HTR-8/SVneo (cell line): Measurements from ENCODE around the gene OR52D1.
A peak's percentile ranks its signal among the peaks of the same experiment; 100 is the strongest.

ENCODE experiments used
- DNase-seq: peaks from one replicate; pipeline ENCODE4 v3.0.0; 2011; ENCODE audit warnings: low spot score, mixed read lengths; ENCODE audit not compliant: insufficient read length
- FAIRE-seq: peaks from 2 replicates; lab custom pipeline; 2011; peaks lifted over from hg19 to GRCh38; lab: Jason Lieb, UNC

The OR52D1 gene

DNA sequence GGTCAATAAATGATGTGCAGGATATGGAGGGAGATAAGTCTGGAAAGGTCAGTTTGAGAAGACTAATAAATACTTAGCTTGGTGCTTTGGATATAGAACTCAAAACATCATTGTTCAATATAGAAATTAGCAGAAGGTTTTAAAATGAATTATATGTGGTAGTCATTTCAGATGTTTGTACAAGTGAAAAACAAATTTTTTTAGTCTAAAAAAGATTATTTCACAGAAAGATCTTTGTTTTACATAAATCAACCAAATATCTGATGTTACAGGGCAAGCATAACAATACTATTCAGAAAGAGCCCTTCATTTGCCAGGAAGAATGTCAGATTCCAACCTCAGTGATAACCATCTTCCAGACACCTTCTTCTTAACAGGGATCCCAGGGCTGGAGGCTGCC, at the start of gene OR52D1:
TSS of gene OR52D1 (plus strand) at position 301 of the 400 bp plus-strand sequence. CDS start at position 323, 22 bp downstream.
- FAIRE-seq (no peak), DNase-seq (no peak)

DNA sequence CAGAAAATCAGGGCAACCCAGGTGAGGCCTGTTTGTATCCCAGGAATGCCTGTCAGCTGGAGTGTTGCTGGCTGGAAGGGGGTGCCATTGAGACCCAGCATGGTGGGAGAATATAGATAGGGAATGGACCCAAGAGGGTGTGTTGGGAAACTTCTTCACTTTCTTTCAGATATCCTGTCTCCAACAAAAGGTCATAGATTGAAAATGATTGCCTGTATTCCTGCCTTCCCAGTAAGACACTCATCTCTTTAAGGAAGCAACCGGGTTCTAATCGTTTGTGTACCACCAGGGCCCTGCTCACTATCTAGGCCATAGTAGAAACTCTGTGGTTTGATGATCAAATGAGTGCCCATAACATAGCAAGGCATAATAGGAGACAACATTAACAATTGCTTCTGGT, 47.1 kb upstream of the OR52D1 start, which contains the start of gene OR51I1:
TSS of gene OR51I1 (minus strand) at position 101 of the 400 bp plus-strand sequence. CDS start at position 101, 0 bp downstream.
- DNase-seq: no peak
- FAIRE-seq: no peak

DNA sequence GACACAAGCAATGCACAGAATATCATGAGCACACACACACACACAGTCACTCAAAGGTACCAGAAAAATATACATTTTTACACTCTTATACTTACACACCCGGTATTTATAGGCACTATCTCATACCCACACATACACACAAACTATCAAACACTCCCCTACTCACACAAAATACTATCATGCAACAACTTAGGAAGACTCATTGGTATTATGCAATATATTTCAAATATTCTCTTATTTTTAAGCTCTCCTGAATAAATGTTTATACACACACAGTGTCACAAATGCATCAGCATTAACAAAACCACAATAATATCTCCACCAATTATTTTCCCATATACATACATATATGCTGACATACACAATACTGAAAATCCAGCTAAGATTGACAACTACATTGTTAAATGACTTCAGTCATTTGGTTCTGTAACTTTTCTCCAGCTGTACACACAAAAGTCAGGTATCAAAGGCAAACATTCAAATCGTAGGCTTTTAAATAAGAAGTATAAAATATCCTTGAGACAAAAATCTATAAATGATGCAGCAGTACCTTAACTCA, 44.6 kb upstream of the OR52D1 start:
- FAIRE-seq (no peak), DNase-seq (no peak)

- DNase-seq (no peak), FAIRE-seq (no peak)
Observed at GRCh38 chr11:5449023-5449422, 39.5 kb upstream of the OR52D1 start, which contains the start of gene OR51I2. OR51I2 (plus strand) TSS chr11:5449323; CDS start chr11:5453489, 4,166 bp downstream.

- DNase-seq (no peak), FAIRE-seq (no peak)
Observed at GRCh38 chr11:5449432-5449831, 39.1 kb upstream of the OR52D1 start.

GRCh38 chr11:5460983-5461621, 27.4 kb upstream of the OR52D1 start:
- FAIRE-seq: no peak

DNA sequence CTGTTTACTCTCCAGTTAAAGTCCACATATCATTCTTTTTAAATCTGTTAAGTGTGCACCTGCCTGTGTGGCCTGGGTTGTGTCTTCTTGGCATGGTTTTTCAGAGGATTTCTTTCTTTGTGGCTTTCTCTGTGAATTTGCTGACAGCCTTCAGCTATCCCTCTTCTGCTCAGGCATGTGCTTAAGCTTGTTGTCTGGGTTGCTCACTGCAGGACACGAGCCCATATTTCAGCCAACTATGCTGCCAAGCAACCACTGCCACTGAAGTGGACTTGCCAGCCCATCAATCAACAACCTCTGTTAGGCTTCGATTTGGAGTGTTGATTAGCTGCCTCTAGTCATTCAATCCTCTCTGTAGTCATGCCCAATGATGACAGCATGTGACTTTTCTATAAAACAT, 21.0 kb upstream of the OR52D1 start:
- no peak for DNase-seq
- FAIRE-seq: no peak

More at GRCh38 chr11:5460983-5461621, 27.4 kb upstream of the OR52D1 start:
- no peak for DNase-seq

GRCh38 chr11:5473921-5474320, 14.6 kb upstream of the OR52D1 start:
- FAIRE-seq (no peak), DNase-seq (no peak)

DNA sequence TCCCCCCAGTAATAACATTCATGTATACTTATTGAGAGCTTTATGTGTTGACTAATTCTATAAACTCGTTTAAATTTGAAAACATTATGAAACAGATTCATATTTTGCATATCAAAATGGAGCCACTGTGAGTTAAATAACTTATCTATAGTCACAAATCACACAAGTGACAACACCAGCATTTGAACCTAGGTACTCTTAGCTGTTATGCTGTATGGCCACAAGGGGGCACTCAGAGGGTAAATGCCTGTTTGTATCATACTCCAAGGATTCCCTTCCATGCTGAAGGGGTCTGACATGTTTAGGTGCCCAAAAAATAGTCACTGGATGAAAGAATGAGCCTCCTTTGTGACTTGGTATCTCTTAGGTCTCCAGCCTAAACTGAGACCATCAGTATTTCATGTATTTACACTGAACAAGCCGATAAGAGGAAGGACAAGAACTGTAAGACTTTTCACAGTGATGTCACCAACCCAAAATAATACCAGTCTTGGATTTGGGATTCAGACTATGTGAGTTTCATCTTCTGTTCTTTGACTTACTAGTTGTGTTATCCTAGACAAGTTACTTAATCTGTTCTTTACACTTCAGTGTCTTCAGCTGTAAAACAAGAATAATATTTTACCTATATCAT, 12.2 kb upstream of the OR52D1 start:
- FAIRE-seq: no peak
- DNase-seq: peak; percentile 39

DNA sequence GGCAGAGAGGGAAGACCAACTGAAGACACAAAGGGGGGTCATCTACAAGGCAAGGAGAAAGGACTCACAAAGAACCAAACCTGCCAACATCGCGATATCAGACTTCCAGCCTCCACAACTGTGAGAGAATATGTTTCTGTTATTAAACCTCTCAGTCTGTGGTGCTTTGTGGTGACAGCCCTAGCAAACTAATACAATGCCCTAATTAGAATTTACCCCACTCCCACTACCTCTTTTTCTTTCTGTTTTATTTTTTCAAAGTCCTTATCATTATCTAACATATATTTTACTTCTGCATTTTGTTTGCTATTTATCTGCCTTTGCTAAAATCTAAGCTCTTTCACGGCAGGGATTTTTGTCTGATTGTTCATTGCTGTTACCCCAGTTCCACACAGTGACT, 2.5 kb upstream of the OR52D1 start:
- FAIRE-seq: no peak
- DNase-seq: no peak

GRCh38 chr11:5486421-5486820, 2.1 kb upstream of the OR52D1 start:
- FAIRE-seq: no peak

GRCh38 chr11:5488798-5489399, 414 bp downstream of the OR52D1 start:
- FAIRE-seq: peak; percentile 36
- no peak for DNase-seq

More at GRCh38 chr11:5486421-5486820, 2.1 kb upstream of the OR52D1 start:
- DNase-seq: no peak

DNA sequence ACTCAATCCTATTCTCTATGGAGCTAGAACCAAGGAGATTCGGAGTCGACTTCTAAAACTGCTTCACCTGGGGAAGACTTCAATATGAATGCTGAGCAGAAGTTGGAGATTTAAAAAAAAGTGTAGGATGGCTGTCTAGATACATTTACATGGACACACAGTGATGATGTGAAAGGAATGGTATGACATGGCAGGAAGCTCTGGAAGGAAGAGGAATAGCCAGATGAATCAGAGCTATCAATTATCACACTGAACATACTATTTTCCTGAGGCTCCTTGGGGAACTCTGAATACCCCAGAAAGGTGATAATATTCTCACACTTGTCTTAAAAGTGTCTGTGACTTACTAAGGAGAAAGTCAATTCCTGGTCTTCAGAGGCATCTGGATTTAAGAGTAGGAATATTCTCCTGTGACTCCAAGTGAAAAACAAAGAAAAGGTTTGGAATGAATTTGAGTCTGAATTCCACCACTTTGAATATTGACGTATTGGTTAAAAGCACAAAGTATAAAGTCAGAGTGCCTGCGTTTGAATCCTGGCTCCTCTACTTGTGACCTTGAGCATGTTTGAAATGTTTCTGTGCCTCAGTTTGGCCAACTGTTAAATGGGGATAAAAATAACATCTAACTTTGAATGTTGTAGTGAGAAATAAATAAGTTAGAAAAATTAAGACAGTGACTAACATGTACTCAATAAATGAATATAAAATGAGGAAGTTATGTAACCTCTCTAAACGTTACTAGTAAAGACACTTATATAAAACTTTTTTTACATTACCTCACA, 1.3 kb downstream of the OR52D1 start:
- DNase-seq (no peak), FAIRE-seq (no peak)

DNA sequence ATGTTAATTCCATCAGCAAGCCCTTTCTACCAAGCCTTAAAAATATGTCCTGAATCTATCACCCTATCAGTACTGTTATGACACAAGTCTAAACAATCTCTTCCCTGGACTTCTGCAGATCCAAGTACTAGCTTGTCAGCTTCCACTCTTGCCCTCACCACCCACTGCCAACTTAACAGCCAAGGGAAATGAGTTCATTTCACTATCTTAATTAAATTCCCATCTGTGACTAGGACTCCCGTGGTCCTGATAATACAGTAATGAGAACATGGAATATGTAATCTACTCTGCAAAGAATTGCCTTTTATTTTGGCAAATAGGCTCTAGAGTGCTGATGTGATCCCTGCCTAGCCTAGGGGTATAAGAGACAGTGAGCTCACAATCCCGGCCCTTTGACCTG, 11.2 kb downstream of the OR52D1 start:
- no peak for DNase-seq
- no peak for FAIRE-seq

DNA sequence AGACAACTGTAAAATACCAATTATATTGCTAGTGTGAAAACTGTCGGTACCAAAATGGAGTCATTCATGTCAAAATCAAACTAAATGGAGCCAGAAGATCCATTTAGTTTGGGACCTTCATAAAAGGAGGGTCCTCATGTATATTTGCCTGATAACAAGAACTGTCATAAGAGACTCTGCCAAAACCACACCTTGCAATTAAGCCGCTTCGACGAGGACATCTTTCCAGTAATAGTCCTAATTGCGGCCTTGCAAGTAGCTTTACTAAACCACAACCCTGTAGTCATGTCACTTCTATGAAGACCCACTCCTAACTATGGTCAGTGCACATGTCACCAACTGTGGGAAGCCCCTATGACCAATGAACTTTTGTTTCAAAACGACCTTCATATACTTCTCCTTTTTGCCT, 11.9 kb downstream of the OR52D1 start:
- DNase-seq (no peak), FAIRE-seq (no peak)

GRCh38 chr11:5504403-5504921, 16.0 kb downstream of the OR52D1 start:
- no peak for FAIRE-seq
- DNase-seq: no peak

DNA sequence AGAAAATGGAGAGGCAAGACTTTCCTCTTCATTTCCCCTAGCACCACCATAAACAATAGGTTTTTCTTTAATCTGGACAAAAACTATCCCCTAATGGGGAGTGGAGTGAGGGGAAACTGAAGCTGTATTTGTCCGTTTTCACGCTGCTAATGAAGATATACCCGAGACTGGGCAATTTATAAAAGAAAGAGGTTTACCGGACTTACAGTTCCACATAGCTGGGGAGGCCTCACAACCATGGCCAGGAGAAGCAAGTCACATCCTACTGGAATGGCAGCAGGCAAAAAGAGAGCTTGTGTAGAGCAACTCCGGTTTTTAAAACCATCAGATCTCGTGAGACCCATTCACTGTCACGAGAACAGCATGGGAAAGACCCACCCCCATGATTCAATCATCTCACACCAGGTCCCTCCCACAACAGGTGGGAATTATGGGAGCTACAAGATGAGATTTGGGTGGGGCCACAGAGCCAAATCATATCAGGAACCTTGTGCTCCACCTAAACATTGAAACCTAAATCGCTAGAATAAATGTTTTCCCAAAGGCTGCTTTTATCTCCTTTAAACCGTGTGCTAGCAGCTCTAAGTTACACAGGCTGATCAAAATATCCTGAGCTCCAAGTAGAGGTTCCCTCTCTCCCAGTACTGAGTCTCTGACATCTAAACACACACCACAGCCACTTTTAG, 17.0 kb downstream of the OR52D1 start:
- DNase-seq: no peak
- no peak for FAIRE-seq

DNA sequence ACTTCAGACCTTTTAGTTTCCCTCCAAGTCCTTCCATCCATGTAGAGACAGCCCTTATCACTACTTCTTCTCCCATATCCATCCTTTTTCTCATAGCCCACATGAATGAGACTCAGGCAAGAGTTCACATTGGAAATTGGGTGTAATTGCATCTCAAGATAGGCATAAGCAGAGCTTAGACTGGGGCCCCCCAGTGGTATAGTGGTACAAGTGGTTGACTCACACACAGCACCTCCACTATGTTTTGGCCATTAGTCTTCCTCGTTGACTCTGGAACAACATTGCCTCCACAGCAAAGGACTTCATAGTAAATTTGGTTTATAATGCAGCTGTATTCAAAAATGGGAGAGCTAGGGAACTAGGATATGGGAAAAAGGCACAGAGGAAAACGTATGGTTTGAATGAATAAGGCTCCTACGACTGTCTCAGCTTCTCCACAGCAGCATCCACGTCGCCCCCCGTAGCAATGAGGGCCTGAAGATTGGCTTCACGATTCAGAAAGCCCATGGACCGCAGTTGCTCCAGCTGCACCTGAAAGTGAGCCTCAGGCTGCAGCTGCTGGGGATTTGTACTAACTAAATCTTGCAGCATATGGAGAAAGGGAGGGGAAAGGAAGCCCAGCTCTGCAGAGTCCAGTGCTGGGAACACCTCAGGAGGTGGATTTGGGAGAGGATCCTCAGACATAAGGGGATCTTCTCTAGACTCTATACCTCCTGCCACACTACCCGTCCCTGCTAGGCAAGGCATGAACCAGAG, 18.9 kb downstream of the OR52D1 start:
- DNase-seq: no peak
- FAIRE-seq: no peak

DNA sequence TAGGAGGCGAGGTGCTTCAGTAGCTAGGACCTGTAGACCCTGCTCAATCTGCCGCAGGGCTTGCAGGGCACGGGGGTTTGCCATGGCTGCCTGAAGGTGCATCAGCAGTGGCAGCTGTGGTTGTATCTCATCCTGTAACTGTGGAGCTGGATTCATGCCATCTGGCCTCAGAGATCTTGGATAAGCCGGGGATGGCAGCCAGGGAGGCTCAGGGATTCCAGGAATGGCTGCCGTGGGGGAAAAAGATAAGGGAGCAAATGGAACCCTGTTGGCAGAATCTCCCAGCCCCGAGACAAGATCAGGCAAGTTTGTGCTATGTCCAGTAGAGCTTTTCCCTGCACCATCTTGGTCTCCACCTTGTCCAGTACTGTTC, 19.4 kb downstream of the OR52D1 start:
- FAIRE-seq: no peak
- DNase-seq: no peak
